Activated naive CD4-positive, alpha-beta T cell treated with Interleukin-2 at 50 U/mL for 16 hours (primary cell): ENCODE data around the gene DMD.

Experiments
- DNase-seq: peaks from one replicate; pipeline ENCODE4 v3.0.0-alpha.2; 2020

DMD gene

GRCh38 chrX:31199840-31200114 is 2011.6 kb downstream of the DMD start:
- DNase-seq = no peak

GRCh38 chrX:31199056-31199839 is 2012.1 kb downstream of the DMD start:
- no peak for DNase-seq

- no peak for DNase-seq
Observed at GRCh38 chrX:31190221-31190975, 2021.0 kb downstream of the DMD start.

DNA sequence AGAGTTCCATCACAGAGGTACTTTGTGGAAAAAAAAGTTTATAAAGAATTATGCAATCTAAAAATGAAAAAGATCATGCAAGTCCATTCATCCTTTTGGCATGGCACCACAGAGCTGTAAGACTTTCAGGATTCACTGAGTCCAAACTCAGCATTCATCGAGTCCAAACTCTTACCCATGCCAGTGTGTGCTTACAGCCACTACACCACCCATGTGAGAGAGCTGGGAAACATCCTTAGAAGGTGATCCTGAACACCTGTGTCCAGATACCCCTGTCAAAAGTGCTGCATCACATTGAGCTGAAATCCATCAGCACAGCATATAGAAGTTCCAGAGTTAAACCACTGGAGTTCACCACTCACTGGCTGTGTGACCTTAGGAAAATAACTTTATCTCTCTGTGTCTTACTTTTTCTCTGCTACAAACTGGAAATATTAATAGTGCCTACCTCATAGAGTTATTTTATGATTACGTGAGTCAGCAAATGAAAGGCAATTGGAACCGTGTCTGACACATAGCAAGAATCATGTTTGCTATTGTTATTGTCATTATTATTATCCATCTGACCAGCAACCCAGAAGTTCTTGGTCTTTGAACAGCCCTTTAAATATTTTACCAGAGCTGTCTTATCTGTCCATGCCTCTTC is 2024.5 kb downstream of the DMD start:
- DNase-seq = no peak

DNA sequence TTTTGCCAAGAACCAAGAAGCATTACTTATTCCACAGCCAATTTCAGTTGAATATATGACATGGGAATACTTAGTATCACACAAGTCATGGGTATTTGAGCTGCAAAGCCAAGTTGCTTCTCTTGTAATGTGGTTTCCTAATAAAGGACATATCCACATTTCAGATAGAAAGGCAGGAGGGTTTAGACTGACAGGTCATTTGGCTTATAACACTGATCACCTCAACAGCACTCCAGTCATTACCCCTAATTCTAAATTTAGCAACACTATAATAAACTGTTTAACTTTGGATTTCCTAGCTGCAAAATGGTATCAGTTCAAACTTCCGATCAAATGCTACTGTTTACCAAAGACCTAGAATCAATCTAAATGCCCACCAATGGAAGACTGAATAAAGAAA is 2025.5 kb downstream of the DMD start:
- no peak for DNase-seq

DNA sequence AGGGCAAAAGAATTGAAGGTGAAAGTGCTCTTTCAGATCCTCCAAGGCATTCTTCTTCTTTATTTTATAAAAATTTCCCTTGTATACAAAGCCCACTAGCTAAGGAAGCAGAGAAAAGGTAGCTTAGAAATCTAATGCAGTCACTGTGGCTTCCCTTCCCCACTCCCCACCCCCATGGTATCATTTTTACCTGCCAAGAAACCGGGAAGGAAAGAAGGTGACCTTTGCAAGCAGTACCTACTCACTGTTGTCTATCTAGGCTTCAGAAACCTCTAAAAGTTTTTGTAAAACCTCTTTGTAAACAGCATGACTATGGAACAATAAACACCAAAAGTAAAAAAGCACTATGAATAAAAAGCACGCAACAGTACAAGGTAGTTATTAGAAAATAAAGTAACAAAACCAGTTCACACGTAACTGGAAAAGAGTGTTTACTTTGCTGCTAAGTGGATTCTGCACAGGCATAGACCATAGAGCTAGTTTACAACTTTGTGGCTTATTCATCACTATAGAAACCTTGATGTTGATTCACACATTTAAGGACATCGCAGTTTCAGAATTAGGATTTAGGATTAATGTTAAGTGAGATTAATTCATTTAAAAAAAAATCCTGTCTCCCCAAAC is 2029.9 kb downstream of the DMD start:
- DNase-seq = no peak

GRCh38 chrX:31179203-31179602 is 2032.1 kb downstream of the DMD start:
- no peak for DNase-seq

DNA sequence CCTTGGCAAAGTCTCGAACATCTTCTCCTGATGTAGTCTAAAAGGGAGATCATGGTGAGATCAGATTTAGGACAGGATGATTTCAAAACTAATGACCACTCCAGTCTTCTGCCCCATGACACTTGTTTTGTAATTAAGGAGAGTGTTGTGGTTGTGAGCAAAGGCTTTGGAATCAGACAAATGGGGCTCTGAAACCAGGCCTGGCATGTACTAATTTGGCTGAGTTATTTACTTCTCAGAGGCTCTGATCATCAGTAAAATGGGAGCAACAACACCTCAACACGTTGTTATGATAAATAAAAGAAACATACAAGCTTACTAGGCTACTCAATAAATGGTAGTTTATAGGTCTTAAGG is 2032.6 kb downstream of the DMD start:
- DNase-seq = no peak

DNA sequence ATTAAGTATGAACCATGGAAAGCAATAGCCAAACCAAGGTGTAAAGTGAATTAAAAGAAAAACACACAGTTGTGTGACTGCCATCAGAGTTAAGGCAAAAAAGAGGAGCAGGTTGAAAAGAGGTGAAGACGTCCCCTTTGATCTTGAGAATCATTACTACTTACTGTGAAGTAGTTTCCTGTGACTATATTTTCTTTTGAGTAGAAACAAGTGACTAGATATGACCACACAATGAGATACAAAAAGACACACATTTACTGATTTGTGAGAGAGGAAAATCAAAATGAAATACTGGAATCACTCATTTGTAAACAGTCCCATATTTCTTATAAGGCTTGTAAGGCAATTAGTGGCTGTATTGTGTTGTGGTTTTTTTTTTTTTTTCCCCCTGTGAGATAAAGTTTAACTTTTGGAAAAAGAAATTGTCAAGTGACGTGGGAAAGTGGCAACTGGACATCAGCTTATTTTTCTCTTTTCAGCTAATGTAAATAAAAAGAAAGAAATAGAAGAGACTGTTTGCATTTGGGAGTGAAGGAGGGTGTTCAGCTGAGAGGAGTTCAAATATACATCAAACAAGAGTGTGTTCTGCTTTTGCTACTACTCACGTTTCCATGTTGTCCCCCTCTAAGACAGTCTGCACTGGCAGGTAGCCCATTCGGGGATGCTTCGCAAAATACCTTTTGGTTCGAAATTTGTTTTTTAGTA is 2033.1 kb downstream of the DMD start:
- no peak for DNase-seq

DNA sequence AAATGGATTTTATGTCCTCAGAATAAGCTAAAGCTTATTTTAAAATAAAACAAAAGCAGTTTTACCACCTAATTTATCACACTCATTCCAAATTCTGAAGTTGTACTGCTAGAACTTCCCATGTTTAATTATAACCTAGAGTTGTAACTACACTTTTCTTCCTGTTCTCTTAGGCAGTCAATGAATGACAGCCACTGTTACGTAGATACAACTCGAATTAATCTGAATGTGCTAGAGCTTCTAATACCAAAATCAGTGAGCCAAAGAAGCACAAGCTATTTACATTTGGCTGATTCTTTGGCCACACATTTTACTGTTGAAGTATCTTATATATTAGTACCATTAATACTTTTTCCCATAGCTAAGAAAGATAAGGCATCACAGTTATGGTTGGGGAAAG is 2040.6 kb downstream of the DMD start:
- no peak for DNase-seq

GRCh38 chrX:31168551-31168950 is 2042.8 kb downstream of the DMD start:
- DNase-seq = no peak

DNA sequence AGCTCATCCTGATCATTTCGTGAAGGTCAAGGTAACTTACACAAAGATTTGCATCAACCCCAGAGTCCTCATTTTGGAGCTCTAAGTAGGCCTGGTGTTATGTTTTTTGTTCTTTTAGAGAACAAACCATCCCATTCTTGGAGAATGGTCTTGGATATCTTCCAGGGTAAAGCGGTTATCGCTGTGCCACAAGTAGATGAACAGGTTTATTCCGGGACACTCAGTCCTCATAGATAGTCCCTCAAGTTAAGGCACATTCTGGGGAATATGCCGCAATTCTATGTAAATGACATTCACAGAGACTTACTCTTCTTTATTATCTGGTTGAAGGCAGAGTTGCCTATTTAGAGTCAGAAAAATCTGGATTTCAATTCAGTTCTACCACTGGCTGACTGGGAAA is 2044.5 kb downstream of the DMD start:
- no peak for DNase-seq

DNA sequence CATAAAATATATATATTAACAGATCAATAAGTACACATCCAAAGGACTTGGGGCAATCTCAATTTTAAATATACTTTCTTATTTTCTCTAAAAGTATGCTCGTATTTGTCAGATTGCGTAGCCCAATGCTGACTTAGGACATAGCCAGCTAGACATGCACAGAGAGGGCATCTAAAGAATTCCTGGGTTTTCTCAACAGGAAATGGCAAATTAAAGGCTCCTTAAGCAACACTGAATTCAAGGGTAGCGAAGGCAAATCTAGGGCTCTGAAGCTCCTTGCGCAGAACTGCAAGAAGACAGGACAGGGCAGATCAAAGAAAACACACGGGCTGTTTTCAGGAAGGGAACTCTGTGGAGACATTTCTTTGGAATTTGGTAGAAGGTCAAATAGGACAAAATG is 2044.9 kb downstream of the DMD start:
- DNase-seq = no peak

GRCh38 chrX:31165241-31166035 is 2045.9 kb downstream of the DMD start:
- no peak for DNase-seq

DNA sequence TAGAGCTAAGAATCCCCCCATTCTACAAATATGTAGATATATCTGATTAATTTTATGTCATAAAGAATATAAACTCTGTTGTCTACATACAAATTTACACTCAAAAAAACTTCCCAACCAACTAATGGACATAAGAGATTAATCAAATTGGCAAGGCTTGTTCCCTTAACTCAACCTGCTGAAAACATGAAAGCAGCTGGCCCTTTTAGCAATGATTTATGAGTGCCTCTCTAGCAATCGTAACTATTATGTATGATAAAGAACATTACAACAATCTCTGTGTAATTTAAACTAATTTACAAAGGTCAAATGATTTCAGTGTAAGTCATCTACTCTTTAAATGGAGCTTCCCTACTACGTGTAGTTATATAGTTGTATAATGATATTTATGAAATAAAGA is 2056.4 kb downstream of the DMD start:
- DNase-seq = no peak

DNA sequence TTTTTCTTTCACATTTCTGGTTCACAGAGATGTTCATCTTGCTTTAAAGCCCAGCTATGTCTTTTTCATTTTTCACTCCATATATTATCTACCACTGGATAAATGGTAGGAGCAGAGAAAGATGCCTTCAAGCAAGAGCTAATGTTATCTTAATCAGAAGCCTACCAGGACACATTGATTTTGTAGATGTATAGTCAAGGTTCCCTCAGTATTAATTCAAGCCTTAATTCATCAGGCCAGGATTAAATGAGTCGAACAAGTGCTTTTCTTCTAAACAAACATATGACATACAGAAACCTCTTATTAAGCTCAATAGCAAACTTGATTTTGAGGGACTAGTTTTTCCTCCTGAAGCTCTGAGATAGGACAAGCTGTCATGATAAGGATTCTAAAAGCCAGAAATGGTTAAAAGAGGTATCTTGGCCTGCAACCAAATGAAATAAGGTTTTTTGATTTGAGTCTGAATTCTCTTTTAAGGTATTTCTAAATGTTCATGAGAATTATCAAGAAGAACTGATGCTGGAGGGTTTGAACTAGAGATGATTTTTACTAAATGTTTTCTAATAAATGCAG is 2057.8 kb downstream of the DMD start:
- DNase-seq = no peak

DNA sequence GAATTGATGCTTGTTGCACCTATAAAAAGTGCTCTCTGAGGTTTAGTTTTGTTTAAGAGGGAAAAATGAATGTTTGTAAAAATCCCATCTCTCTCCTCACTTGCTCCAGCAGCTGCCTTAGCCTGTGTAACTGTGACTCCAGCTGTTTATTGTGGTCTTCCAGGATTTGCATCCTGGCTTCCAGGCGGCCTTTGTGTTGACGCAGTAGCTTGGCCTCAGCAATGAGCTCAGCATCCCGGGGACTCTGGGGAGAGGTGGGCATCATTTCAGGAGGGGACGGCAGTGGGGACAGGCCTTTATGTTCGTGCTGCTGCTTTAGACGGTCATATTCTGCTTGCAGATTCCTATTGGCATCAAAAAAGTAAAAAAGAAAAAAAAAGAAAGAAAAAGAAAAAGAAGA is 2064.2 kb downstream of the DMD start:
- DNase-seq = no peak

- DNase-seq = no peak
Observed at GRCh38 chrX:31139961-31140360, 2071.4 kb downstream of the DMD start.

GRCh38 chrX:31138124-31138523 is 2073.2 kb downstream of the DMD start:
- no peak for DNase-seq

GRCh38 chrX:31136144-31136611 is 2075.2 kb downstream of the DMD start:
- no peak for DNase-seq

GRCh38 chrX:31132821-31133241 is 2078.5 kb downstream of the DMD start:
- peak; percentile 2 for DNase-seq
